ENCODE results near the gene GRAMD1A. TPM values are rescaled to one million over a fixed set of nuclear protein-coding genes. Genes with fewer than 3 reads are reported as not detected.

Gene GRAMD1A
- total and polyA plus RNA-seq, 2 of the 8 experiments (the other 6 are each of a cell fraction or from before 2014, with no cell fraction given) = 113 to 154 TPM

- Histone ChIP-seq H3K79me2 (ENCODE audit: control insufficient read depth in 1 of 2, insufficient read depth in 2 of 2, low read length in 2 of 2) (no peaks in the 10 kb centered on the region), H4K5ac (ENCODE audit: insufficient read length, low read depth, low read length) (no peak overlapping the region), H2BK15ac (ENCODE audit: low read length) (no peak overlapping the region), H3K27ac (ENCODE audit: low read depth, low read length) (no peak overlapping the region), H4K8ac (ENCODE audit: extremely low read depth, insufficient read depth, low read length) (no peak overlapping the region), H3K56ac (replicated peaks; ENCODE audit: insufficient read length, low read depth, low read length) (no peak overlapping the region), H2BK5ac (ENCODE audit: low read depth, low read length) (no peak overlapping the region), H3K23ac (ENCODE audit: insufficient read length) (no peak overlapping the region), H2BK12ac (ENCODE audit: low read depth, low read length) (no peak overlapping the region), H4K20me1 (replicated peaks in 1 of 2; ENCODE audit: control insufficient read depth in 1 of 2, insufficient read depth in 2 of 2, low read length in 2 of 2) (peaks cover 7 to 20% of the 10 kb centered on the region in 2 experiments), H3K27me3 (replicated peaks in 1 of 4; ENCODE audit: control insufficient read depth in 3 of 4, extremely low read depth in 1 of 4, insufficient read depth in 3 of 4, low read length in 3 of 4) (no peaks in the 10 kb centered on the region; a peak in 1 of 7 replicates), H3K4me2 (ENCODE audit: insufficient read depth in 1 of 2, low read depth in 2 of 2, low read length in 2 of 2) (no peak overlapping the region), H4K91ac (replicated peaks; ENCODE audit: insufficient read length, low read length) (no peak overlapping the region), H3K23me2 (ENCODE audit: low read depth, low read length) (no peaks in the 10 kb centered on the region), H3K4me3 (ENCODE audit: extremely low read depth in 1 of 4, insufficient read depth in 2 of 4, low read depth in 3 of 4, low read length in 4 of 4) (no peak overlapping the region), H2BK20ac (ENCODE audit: low read length) (no peak overlapping the region), H3K79me1 (ENCODE audit: low read depth, low read length) (no peaks in the 10 kb centered on the region; the same call in 1 of the 2 replicates), H3K36me3 (ENCODE audit: control insufficient read depth in 2 of 4, insufficient read depth in 4 of 4, low read length in 3 of 4) (peaks cover 50 to 80% (median 73%) of the 10 kb centered on the region in 4 experiments), H2AK5ac (ENCODE audit: low read depth, low read length) (no peak overlapping the region), H3K4me1 (replicated peaks in 1 of 4; ENCODE audit: control insufficient read depth in 3 of 4, insufficient read depth in 4 of 4, low read length in 3 of 4) (no peaks in the 10 kb centered on the region), H3K14ac (ENCODE audit: insufficient read length) (no peak overlapping the region), H3K9ac (replicated peaks in 1 of 4; ENCODE audit: extremely low read depth in 1 of 4, low read depth in 3 of 4, low read length in 3 of 4) (no peak overlapping the region), H3K9me3 (ENCODE audit: insufficient read depth in 2 of 2, low read depth in 1 of 2, low read length in 1 of 2) (no peaks in the 10 kb centered on the region), H3K4ac (replicated peaks; ENCODE audit: insufficient read length, low read depth, low read length) (no peak overlapping the region), H3K18ac (ENCODE audit: extremely low read depth, low read length) (no peak overlapping the region), H2BK120ac (replicated peaks; ENCODE audit: low read depth, low read length) (no peak overlapping the region), H2AFZ (ENCODE audit: low read length) (no peak overlapping the region)
- ChIA-PET POLR2A (ENCODE audit: partially characterized antibody) (interaction anchor here (2.0 to 24.8 kb wide), 5 partner anchors 9 to 45 kb away, joined by 4 to 366 read pairs (median 7); partner anchors contain the start of gene GRAMD1A), CTCF (ENCODE audit: partially characterized antibody) (interaction anchor here (0.7 to 12.2 kb wide), 4 partner anchors 26 to 248 kb away, joined by 3 to 174 read pairs (median 4); no protein-coding TSS in a partner anchor)
- WGBS, 2 experiments (ENCODE audit: extremely low coverage in 1 of 2, insufficient coverage in 1 of 2, insufficient read length in 1 of 2, insufficient replicate concordance in 2 of 2, low coverage in 1 of 2, low lambda C conversion rate in 2 of 2, missing lambda C conversion rate in 1 of 2) = 75% methylated on average over 3 of the region's 3 CpGs; no CpG with 5 or more reads in 1 of the 2 experiments
- no peak for DNase-seq (ENCODE audit: low read depth in 1 of 2, low spot score in 2 of 2)
- no peak for FAIRE-seq
- TF ChIP-seq CEBPB (IDR thresholded peaks at IDR 0.05; ENCODE audit: low read depth, low read length) (no peak), SP2 (IDR thresholded peaks at IDR 0.05; ENCODE audit: low read length) (no peak), SIN3A (conservative IDR thresholded peaks at IDR 0.05 in 1 of 2, IDR thresholded peaks at IDR 0.05 in 1 of 2; ENCODE audit: low read depth in 1 of 2, low read length in 2 of 2) (no peak), NRF1 (IDR thresholded peaks at IDR 0.05; ENCODE audit: low read depth, low read length) (no peak), RFX5 (IDR thresholded peaks at IDR 0.05; ENCODE audit: borderline replicate concordance, low read depth, low read length) (no peak), POU5F1 (IDR thresholded peaks at IDR 0.05; ENCODE audit: low read depth, low read length) (no peak), ATF2 (IDR thresholded peaks at IDR 0.05; ENCODE audit: low read length) (no peak), JUN (IDR thresholded peaks at IDR 0.05; ENCODE audit: low read depth, low read length) (no peak), ZNF274 (IDR thresholded peaks at IDR 0.05; ENCODE audit: borderline replicate concordance, extremely low read depth, low read length) (no peak), EP300 (IDR thresholded peaks at IDR 0.05; ENCODE audit: borderline replicate concordance in 1 of 2, low read depth in 2 of 2, low read length in 2 of 2) (no peak), TAF1 (IDR thresholded peaks at IDR 0.05; ENCODE audit: low read depth, low read length) (no peak), BACH1 (IDR thresholded peaks at IDR 0.05; ENCODE audit: low read length) (no peak), FOSL1 (IDR thresholded peaks at IDR 0.05; ENCODE audit: insufficient read depth, low read depth, low read length) (no peak)
Observed at GRCh38 chr19:35017507-35017906, 17.4 kb downstream of the GRAMD1A start.

Data from H1 (cell line).